AG04449 (cell line): ENCODE results near the gene MMP3.

Experiments used
- CTCF ChIA-PET: fragments of 350-600 bp; formaldehyde crosslinking; extraction: SDS; loops from one replicate; lab custom pipeline; 2021; ENCODE audit warnings: antibody characterized with exemption; lab: Yijun Ruan, JAX
- POLR2A ChIA-PET: fragments of 400-600, 350-600 bp; formaldehyde crosslinking; extraction: SDS; loops from one replicate; lab custom pipeline; 2020; ENCODE audit warnings: antibody characterized with exemption, inconsistent platforms; lab: Yijun Ruan, JAX
- DNase-seq: peaks from one replicate; pipeline ENCODE4 v3.0.0-alpha.2; 2010; ENCODE audit warnings: low read depth, low spot score
- H3K4me3 ChIP-seq: 2 replicates; pipeline ENCODE4 v1.5.1; 2011; ENCODE audit warnings: low read depth, mild to moderate bottlenecking, control low read depth, low read length
- CTCF ChIP-seq: IDR thresholded peaks from one replicate; pipeline ENCODE4 v1.5.1; 2011; ENCODE audit warnings: mild to moderate bottlenecking, moderate library complexity, low read length, control low read depth, inconsistent platforms; ENCODE audit not compliant: insufficient read depth; ENCODE audit errors: missing control alignments

Gene MMP3

GRCh38 chr11:102831128-102831488 lies 12.3 kb downstream of the MMP3 start:
- ChIA-PET POLR2A (no interaction called here), CTCF (interaction anchor here (0.7 to 3.9 kb wide), 29 partner anchors 8 to 226 kb away, joined by 3 to 54 read pairs (median 5); partner anchors contain the start of gene MMP3)
- H3K4me3 ChIP-seq: no peak overlapping the region
- DNase-seq: no peak
- TF ChIP-seq CTCF: no peak

- H3K4me3 ChIP-seq: no peak overlapping the region
- ChIA-PET POLR2A (no interaction called here), CTCF (interaction anchor here (0.7 to 3.9 kb wide), 17 partner anchors 9 to 227 kb away, joined by 3 to 54 read pairs (median 5); partner anchors contain the start of gene MMP3)
- DNase-seq: no peak
- TF ChIP-seq CTCF: no peak
These were observed 13.2 kb downstream of the MMP3 start for GRCh38 chr11:102830001-102830727.

- POLR2A ChIA-PET: no interaction called here
- no peak for DNase-seq
- TF ChIP-seq CTCF: no peak
- CTCF ChIA-PET: interaction anchor here (1.0 to 3.9 kb wide), 7 partner anchors 11 to 117 kb away, joined by 3 to 54 read pairs (median 12); partner anchors contain the start of gene MMP3
- H3K4me3 ChIP-seq: no peak overlapping the region
These were observed 14.0 kb downstream of the MMP3 start for GRCh38 chr11:102829316-102830000.

- DNase-seq: no peak
- no peak for TF ChIP-seq CTCF
- H3K4me3 ChIP-seq: no peak overlapping the region
- ChIA-PET CTCF (interaction anchor here (1.0 to 4.4 kb wide), 2 partner anchors 14 to 117 kb away, joined by 4 to 19 read pairs; no protein-coding TSS in a partner anchor), POLR2A (no interaction called here)
These were observed 18.9 kb downstream of the MMP3 start for GRCh38 chr11:102824556-102824955.

GRCh38 chr11:102819491-102819890 lies 23.9 kb downstream of the MMP3 start:
- ChIA-PET POLR2A (no interaction called here), CTCF (interaction anchor here (0.9 to 4.4 kb wide), 4 partner anchors 9 to 85 kb away, joined by 3 to 14 read pairs (median 8); no protein-coding TSS in a partner anchor)
- no peak overlapping the region for H3K4me3 ChIP-seq
- no peak for DNase-seq
- no peak for TF ChIP-seq CTCF

GRCh38 chr11:102813484-102813883 lies 29.9 kb downstream of the MMP3 start:
- no peak for TF ChIP-seq CTCF
- ChIA-PET POLR2A (no interaction called here), CTCF (interaction anchor here (1.2 to 2.0 kb wide), 2 partner anchors 17 to 128 kb away, joined by 3 to 5 read pairs; no protein-coding TSS in a partner anchor)
- no peak overlapping the region for H3K4me3 ChIP-seq
- DNase-seq: no peak
